HG03139 (cell line): ENCODE measurements around the gene GALK1.
"Not testable (repeated sequence)": the region's sequence is repeated elsewhere in the genome, so short reads cannot be mapped to it uniquely, and the experiment has no call there.

Source experiments
- ATAC-seq: cut with Tn5 transposase; IDR thresholded peaks from one replicate; pipeline ENCODE4 v1.9.1; 2021; ENCODE audit not compliant: unreplicated experiment

GALK1 gene

GRCh38 chr17:75764711-75765421 lies at the start of gene GALK1:
GALK1 (minus strand) TSS chr17:75765192; CDS start chr17:75765136, 56 bp downstream.
- ATAC-seq: no peak

GRCh38 chr17:75814021-75814395 lies 49.0 kb upstream of the GALK1 start:
- no peak for ATAC-seq

- ATAC-seq: no peak
These were observed 48.4 kb upstream of the GALK1 start for GRCh38 chr17:75813081-75814020.

DNA sequence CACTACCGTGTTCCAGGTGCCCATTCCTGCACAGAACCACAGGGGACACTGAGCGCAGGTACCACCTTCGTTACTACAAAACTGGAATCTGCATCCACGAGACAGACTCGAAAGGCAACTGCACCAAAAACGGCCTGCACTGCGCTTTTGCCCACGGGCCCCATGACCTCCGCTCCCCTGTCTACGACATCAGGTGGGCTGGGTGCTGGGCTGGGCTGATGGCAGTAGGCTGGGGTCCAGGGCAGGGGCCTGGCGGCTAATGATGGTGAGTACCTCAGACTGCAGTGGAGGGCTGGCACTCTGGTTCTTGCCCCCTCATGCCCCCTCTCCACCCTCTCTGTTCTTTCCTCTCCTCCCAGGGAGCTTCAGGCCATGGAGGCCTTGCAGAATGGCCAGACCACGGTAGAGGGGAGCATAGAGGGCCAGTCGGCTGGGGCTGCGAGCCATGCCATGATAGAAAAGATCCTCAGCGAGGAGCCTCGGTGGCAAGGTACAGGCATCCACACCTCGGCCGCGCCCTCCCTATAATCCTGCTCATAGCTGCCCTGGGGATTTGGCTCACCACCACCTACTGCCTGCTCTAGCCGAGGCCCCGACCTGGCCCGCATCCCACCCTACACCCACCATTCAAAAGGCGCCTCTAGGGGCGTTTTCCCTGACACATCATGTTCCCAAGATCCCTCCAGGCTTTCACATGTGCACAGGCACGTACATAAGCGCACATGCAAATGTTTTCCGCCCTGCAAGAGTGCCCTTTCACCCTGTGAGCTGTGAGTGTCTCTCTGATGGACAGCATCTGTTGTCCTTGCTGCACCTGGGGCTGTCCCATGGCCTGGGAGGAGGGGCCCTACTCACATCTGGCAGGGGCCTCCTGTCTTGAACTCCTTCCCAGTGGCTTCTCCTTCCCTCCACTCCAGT lies 47.4 kb upstream of the GALK1 start:
- no peak for ATAC-seq

- no peak for ATAC-seq
These were observed 46.2 kb upstream of the GALK1 start for GRCh38 chr17:75811174-75811573.

GRCh38 chr17:75810756-75811155 lies 45.8 kb upstream of the GALK1 start:
- not testable (repeated sequence) for ATAC-seq

DNA sequence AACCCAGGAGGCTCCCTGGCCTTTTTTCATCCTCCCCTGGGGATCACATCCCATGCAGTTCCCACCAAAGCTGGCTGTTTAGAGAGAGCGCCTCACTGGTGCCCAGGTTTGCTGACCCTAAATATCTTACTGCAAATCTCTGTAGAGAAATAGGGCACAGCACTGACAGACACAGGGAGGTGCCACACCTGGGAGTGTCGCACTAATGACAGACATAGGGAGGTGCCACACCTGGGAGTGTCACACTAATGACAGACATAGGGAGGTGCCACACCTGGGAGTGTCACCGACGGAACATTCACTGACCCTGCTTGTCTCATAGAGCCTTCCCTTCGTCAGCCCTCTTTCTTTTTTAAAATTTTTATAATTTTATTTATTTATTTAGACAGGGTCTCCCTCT lies 45.2 kb upstream of the GALK1 start:
- ATAC-seq: no peak

GRCh38 chr17:75809631-75810111 lies 44.7 kb upstream of the GALK1 start:
- no peak for ATAC-seq

GRCh38 chr17:75808905-75809621 lies 44.1 kb upstream of the GALK1 start:
- ATAC-seq: no peak

DNA sequence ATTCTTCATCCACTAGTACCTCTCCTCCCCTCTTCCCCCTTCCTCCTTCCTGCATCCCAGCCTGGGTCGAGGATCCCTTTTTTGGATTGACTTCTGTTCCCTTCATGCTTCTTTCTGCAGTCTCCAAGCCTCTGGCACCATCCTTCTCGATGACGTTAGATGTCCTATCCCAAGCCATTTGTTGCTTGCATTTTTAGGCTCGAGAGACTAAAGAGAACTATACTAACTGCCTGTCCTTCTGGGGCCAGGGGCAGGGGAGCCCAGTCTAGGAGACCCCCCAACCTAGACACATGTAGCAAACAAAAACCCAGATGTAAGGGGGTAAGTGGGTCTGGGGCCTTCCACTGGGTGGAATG lies 43.5 kb upstream of the GALK1 start:
- no peak for ATAC-seq

DNA sequence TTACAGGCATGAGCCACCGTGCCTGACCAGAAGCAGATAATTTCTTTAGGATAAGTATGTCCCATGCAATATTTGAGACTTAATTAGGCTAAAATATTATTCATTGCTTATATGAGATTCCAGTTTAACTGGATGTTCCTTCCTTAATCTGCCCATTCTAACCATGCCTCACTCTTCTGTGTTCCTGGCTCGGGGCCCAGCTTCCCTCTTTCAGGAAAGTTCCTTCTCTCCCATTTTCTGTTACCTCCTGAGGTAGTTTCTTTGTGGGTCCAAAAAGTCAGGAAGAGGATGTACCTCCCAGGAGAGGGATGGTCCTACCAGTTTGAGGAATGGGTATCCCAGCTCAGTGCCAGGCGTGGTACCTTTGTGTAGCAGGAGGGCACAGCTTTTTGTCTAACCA lies 42.9 kb upstream of the GALK1 start:
- ATAC-seq: no peak

- ATAC-seq: no peak
These were observed 42.0 kb upstream of the GALK1 start for GRCh38 chr17:75806822-75807500.

- ATAC-seq: no peak
These were observed 38.9 kb upstream of the GALK1 start for GRCh38 chr17:75803883-75804282.

GRCh38 chr17:75799402-75799801 lies 34.4 kb upstream of the GALK1 start:
- no peak for ATAC-seq

DNA sequence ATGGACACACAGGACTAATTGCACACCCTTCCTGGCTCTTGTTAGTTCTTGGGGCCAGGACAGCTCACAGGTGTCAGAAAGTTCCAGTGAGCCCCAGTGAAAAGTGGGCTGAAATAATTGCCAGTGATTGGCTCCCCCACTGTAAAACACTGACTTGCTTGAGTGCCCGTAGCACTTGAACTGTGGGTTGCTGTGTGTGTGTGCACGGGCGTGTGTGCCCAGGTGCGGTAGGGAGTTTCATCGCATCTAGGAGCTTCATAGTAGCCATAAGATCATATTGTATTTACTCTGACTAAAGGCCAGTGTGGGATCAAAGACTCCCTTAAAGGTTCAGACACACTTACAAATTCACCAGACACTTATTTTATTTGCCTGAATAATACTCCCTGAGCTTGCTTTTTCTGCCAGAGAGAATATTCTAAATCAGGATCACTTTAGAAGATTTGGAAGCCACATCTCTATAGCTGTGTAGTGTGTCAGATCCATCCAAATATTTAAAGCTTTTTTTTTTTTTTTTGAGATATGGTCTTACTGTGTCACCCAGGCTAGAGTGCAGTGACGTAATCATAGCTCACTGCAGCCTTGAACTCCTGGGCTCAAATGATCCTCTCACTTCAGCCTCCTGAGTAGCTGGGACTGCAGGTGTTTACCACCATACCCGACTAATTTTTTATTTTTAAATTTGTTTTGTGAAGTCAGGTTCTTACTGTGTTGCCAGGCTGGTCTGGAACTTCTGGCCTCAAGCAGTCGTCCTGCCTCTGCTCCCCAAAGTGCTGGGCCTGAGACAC lies 31.0 kb upstream of the GALK1 start:
- no peak for ATAC-seq

- no peak for ATAC-seq
These were observed 28.5 kb upstream of the GALK1 start for GRCh38 chr17:75793460-75793859.

DNA sequence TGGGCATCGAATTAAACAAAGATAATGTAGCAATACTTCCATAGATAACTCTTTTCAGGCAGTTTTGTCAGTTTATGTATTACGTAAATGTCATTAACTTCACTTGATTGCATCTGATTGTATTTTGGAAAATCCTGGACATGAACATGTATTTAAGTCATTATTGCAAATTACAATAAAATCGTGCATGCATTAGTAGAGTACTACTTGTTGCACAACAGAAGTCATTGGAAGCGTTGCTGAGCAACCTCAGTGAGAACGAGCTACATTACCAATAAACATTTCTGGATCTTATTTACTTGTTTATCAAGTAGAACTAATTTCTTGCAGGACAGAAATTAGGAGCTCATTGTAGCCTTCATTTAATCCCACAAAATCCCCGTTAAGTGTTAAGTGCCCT lies 26.3 kb upstream of the GALK1 start:
- no peak for ATAC-seq

DNA sequence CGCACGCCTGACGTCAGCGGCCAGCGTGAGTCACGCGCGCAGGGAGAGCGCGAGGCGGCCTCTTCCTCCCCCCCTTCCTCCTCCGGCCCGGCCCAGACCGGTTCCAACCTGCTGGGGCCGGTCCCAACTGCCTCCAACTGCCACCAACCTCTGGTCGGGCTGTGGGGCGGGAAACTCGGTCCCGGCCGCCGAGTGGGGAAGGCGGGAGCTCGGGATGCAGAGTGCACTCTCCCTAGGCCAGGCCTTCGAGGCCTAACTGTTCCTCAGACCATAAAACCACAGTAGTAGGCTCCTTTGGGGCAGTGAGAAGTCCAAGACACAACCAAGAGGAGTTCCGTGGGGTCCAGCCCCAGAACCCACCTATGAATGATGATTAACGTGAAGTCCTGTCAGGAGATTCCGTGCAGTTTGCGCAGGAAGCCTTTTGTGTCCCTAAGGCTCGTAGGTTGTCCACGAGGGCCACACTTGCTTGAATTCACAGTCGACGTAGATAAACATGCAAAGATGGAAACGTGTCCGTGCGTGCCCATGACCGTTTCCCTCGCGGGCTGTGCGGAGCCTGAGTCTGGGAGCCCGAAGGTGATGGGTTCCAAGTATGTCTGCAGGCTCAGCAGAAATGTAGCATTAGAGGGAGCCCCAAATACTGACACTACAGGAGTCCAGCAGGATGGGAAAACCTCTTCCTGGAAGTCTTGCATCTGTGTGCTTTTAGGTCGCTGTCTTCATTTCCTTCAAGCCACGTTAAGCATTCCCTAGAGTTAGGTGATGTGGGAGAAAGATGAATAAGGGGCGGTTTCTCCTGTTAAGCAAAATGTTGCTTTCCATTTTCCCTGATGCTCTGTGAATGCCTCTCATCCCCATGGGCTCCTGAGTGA lies 20.3 kb upstream of the GALK1 start:
- ATAC-seq: peak; percentile 6
